GM21423 (cell line): ENCODE measurements around the gene PPP1R2.

Experiments
- ATAC-seq: cut with Tn5 transposase; IDR thresholded peaks from one replicate; pipeline ENCODE4 v1.9.1; 2021; ENCODE audit warnings: mild to moderate bottlenecking, moderate library complexity; ENCODE audit not compliant: unreplicated experiment

The PPP1R2 gene

DNA sequence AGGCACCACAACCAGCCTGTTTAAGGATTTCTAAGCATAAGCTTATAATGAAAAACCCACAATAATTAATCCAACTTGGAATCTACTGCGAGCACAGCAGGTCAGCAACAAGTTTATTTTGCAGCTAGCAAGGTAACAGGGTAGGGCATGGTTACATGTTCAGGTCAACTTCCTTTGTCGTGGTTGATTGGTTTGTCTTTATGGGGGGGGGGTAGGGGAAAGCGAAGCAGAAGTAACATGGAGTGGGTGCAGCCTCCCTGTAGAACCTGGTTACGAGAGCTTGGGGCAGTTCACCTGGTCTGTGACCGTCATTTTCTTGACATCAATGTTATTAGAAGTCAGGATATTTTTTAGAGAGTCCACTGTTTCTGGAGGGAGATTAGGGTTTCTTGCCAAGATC lies 25.5 kb upstream of the PPP1R2 start:
- no peak for ATAC-seq

DNA sequence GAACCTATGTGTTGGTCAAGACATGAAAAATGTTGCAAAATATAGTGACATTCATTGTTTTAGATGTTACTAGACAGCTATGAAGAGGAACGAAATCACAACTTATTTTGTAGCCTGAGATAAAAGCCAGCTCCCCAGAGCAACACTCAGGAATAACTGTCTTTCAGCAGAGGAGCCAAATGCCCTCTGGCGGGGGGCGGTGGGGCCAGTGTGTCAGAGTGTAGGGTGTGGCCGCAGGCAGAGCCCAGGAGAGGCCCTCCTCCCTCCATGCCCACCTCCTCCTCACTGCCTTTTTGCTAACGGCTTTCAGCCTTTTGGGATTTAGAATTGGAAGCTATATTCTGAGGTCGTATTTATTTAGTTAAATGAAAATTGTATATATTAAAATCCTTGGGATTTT lies 23.7 kb upstream of the PPP1R2 start:
- ATAC-seq, result no peak

DNA sequence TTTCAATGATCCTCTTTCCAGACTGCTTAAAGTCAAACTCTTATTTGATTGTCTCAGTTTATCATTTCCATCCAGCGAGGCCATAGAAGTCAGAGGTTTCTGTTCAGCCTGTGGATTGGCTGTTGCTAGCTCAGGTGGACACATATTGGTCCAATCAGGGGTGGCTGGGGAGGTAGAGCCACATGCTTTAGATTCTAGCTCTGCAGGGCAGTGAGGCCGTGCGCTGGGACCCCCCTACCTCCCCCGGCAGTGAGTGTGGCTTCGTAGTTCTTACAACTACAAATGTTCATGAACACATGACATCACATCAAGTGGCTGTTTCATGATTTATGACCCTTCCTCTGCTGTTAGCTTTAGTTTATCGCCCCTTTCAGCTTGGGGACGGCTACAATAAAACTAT lies 22.6 kb upstream of the PPP1R2 start:
- ATAC-seq, result no peak

DNA sequence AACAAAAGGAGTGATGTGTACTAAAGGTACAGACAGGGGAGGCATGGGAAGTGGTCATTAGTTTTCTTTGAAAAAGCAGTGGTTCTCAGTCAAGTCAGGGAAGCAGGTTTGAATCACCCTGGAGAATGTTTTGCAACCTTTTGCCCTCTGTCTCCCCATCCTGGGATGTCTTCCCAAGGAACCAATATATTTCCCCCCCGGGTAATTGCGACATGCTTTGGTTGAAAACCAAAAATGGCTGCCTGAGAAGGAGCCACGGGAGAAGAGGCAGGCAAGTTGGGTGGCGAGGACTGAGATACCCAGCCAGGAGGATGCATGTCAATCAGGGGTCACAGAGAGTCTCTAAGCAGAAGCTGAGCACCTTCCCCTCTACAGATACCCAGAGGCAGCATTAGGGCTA lies 20.2 kb upstream of the PPP1R2 start:
- ATAC-seq, result no peak

DNA sequence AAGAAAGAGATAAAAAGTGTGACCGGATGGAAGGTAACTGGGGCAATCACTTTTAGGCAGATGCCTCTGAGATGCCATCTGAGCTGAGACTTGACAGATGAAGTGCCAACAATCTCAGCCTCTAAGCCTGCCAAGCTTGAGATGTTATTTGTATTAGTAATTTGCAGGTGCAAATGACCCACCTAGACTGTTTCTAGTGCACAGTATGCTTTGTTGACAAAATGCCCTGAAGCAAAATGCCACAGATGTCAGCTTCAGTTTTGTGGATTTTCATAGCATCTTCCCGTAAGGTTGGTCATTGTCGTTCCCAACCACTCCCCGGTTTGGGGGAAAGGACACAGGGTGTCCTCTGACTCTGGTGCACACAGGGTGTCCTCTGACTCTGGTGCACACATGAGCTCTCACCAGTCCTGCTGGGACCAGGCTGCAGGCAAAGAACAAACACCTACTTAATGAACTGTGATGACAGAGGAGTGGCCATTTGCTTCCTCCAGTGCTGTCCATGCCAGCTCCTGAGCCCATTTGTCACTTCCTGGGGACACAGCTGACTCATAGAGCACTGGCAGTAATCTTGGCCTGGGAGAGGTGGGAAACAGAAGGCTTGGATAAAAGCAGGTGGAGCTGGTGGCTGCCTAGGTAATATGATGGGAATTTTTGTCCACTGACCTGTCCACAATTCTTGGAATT lies 16.7 kb upstream of the PPP1R2 start:
- no peak for ATAC-seq

DNA sequence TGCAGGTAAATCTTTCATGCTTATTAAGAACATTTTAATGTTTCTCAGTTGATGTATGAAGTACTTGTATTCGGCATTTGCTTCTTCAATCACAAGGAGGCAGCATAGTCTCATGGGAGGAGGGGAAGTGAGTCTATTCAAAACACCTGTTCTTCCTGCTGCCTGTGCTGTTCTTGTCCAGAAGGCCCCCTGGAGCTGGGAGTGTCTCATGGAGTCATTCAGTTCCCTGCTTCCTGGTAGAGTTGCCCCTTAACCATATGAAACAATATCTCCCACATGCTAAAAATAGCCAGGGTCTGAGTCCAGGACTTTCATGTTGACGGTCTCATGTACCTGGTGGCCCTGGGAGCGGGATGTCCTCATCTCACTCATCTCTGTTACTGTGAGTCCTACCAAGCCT lies 15.5 kb upstream of the PPP1R2 start:
- no peak for ATAC-seq

DNA sequence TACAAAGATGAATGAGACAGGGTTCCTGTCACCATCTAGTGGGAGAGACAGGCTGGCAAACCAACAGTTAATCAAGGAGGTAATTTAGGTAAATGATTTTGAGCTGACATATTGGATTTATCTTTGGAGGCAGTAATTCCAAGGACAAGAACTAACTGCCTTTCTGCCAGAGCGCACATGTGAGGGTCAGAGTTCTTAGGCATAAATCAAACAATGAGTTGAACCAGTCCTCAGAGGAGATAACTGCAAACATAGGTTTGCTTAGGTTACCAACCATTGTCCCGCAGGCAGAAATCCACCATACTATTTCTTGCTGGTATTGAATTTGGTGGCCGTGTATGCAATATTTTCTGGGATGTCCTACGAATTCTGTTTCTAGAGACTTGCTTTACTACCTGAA lies 14.2 kb upstream of the PPP1R2 start:
- no peak for ATAC-seq

DNA sequence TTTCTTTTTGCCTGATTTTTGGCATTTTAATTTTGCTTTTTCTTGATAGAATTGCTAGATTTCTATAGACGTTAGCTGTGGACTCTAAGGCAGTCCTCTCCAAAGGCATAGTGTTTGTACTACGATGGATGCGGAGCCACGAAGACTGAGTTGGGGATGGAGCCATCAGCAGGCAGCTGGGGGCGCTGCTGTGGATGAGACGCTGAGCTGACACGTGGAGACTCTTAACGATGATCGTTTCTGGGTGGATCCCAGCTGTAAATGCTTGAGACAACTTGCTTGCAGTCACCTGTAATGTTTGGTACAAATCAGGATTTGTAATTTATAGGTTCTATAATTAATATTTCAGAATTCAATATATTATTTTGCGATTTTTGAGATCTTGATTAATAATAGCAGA lies 13.3 kb upstream of the PPP1R2 start:
- ATAC-seq, result no peak

DNA sequence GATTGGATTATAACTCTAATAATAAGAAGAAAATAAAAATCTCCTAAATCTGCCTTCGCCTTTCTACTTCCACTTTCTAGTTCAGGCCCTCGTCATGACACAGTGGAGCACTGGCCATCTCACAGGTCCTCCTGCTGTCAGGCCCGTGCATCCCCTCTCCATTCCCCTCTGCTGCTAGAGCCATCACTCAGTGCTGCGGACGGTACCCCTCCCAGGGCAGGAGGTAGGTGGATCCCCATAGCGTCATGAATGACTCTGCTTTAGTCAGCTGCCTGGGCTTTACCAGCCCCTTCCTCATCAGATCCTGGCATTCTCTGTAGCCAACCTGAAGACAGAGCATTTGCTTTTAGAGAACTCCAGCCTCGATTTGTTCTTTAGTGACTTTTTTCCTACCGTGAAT lies 12.0 kb upstream of the PPP1R2 start:
- no peak for ATAC-seq

DNA sequence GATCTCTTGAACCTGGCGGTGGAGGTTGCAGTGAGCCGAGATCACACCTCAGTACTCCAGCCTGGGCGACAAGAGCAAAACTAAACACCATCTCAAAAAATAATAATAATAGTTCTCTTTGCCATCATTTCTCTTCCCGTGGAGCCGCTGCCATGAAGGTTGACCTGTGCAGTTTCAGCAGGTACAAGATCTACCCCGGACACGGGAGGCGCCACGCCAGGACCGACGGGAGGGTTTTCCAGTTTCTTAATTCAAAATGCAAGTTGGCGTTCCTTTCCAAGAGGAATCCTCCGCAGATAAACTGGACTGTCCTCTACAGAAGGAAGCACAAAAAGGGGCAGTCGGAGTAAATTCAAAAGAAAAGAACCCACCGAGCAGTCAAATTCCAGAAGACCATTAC lies 11.3 kb upstream of the PPP1R2 start:
- ATAC-seq, result no peak

DNA sequence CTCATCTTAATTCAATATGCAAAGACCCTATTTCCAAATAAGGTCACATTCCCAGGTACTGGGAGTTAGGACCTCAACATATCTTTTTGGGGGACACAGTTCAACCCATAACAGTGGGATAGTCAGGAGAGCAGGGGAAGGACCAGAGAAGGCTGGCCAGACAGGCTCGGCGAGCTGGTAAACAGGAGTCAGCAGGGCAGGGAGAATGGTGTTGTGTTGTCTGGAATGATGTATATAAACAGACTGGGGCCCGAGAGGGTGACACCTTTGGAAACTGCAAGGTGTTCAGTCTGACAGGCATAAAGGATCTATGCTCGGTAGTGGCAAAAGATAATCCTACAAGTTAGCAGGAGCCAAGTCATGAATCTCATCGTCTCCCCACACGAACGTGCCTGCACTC lies 10.1 kb upstream of the PPP1R2 start:
- no peak for ATAC-seq

DNA sequence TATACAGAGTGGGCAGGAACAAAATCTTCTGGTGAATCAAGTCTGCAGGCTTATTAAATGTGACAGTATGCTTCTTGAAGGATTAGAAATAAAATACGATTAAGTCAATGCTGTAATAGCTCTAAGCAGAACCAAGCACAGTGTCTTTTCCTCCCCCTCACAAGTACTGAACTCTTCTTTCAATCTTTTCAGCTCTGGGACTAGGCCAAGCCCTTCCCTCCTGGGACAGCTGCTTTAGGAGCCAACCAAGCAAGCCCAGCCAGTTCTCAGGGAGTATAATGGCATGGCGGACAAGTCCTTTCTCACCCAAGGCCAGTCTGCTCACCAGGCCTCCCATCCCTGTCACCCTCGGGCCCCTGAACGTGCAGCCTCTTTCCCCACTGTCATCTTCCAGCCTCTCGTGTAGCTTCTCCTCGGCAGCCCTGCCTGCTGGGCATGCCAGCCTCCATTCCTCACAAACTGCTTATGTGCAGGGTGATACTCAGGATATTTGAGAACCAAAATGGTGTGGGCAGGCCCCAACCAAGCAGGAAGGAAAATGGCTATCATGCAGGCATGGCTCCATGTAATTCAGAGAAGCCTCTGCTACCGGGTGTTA lies 8.4 kb upstream of the PPP1R2 start:
- no peak for ATAC-seq

DNA sequence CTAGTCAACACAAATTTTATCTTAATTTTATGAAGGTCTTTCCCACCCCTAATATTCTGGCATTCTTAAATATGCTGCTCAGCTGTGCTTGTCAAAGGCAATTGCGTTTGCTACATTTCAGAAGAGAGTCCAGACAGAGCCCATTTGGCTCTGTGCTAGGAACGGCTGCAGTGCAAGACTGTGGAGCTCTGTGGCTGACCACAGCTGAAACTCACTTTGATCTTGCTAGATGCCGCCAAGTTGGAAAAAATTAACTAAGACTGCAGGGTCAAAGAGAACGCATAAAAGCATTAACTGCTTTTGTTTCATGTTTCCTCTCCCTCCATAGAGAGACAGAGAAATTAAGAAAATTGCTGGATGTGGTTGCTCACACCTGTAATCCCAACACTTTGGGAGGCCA lies 7.6 kb upstream of the PPP1R2 start:
- peak; percentile 55 for ATAC-seq

DNA sequence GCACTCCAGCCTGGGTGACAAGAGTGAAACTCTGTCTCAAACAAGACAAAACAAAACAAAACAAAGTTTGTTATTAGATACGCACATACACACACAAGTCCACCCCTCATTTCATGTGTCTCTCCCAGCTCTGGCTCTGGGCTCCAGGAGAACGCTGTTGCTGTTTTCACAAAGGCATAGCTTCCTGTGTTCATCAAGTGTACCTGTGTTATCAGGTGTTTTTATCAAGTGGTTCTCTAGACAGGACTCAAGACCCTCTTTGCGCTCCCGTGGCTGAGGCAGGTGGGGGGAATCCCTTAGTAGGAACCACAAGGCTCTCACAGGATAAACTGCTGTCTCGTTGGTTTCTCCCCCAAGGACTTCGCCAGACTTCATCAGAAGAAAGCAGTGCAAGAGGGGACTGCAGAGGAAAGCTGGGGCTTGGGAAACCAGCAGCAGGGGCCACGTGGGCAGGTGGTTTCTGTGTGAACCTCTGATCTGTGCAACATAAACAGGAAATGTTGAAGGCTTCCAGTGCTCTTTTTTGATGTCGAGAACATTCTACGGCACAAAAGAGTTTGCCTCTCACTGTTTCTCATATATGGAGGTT lies 6.9 kb upstream of the PPP1R2 start:
- peak; percentile 71 for ATAC-seq

DNA sequence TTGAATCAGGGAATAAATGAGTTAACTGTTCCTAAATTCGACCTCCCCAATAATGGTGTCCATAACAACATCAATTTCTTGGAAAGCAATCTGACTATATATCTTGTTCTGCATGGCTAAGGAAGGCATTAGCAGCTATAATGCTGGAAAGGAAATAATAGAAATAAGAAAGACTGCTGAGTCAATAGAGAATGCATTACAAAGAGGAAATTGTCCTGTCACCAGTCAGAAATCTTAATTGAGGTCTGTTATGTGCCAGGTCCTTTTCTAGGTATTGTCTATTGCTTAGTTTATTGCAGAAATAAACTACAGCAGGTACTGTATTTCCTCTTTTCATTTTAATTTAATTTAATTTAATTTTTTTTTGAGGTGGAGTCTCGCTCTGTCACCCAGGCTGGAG lies 5.9 kb upstream of the PPP1R2 start:
- no peak for ATAC-seq

DNA sequence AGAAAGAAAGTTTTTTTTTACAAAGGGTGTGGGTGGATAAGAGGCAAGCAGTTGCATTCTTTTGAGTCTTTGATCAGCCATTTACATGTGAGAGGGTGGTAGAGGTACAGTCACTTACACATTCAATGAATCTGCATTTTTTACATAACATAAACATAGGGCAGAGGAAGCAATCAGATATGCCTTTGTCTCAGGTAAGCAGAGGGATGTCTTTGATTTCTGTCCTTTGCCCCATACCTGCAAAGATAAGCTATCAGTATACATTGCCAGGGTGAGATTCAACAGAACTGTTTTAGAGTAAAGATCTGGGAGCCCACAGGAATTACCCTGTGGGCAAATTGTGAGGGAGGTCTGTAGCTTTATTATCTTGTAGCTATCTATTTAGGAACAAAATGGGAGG lies 5.4 kb upstream of the PPP1R2 start:
- ATAC-seq, result no peak

DNA sequence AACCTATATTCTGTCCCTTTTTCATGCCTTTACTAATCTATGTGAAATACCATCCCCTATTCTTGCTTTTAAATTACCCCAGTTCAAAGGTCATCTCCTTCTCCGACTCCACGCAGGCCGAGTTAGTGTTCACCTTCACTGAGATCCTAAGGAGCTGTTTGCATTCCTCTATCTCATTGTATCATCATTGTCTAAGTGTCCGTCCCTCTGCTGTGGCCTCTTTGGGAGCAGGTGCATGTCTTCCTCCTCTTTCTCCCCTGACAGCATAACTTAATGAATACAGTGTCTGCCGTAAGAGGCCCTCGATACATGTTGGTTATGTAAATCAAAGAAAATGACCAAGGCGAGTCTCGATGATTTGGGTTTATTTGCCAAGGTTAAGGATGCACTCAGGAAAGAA lies 4.9 kb upstream of the PPP1R2 start:
- no peak for ATAC-seq

DNA sequence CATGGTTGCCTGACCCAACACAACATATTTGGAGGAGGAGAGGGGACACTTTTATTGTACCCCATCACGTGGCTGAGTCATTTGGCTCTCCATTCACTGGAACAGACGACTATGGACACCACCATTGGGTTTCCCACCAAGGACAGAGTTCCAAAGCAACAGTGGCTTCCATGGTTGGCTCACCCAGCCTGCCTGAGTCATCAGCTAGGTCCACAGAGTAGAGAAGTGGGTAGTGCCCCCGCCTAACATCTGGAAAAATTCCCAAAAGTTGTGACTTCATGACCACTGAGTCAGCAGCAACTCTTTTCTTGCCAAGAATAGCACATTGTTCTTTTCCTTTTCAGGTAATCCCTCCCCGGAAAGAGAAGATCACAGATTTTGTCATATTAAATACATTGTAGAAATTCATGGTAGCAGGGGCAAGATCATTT lies 3.0 kb upstream of the PPP1R2 start:
- ATAC-seq, result no peak

DNA sequence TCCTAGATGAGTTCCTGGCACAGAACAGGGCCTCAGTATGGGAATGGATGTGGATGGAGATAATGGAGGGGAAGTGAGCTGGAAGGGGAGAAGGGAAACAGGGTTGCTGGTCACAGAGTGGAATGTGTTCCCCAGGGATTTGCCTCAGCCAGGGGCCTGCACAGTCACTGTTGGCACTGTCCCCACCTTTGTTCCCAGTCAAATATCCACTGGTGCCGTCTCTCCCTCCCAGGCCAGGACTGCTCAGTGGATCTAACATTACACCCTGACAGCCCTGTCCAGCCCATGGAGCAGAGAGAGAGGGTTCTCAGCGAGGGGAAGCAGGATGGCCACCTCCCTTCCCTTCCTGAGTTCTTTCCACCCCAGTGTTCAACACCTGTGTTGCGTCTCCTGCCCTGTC lies 1.5 kb upstream of the PPP1R2 start:
- ATAC-seq, result no peak

DNA sequence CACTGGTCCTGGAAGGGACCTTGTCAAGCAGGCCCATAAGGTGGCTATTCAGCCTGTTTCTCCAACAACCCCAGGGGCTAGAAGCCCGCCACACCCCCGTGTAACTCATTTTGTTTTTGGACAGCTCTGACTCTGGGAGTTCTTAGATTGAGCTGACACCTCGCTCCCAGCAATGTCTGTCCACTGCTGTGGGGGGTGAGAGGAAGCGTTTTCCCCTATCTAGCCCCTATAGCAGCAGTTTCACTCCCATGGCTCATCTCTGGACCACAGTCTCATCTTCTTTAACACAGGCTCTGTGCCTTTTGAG lies 1.1 kb upstream of the PPP1R2 start:
- no peak for ATAC-seq

DNA sequence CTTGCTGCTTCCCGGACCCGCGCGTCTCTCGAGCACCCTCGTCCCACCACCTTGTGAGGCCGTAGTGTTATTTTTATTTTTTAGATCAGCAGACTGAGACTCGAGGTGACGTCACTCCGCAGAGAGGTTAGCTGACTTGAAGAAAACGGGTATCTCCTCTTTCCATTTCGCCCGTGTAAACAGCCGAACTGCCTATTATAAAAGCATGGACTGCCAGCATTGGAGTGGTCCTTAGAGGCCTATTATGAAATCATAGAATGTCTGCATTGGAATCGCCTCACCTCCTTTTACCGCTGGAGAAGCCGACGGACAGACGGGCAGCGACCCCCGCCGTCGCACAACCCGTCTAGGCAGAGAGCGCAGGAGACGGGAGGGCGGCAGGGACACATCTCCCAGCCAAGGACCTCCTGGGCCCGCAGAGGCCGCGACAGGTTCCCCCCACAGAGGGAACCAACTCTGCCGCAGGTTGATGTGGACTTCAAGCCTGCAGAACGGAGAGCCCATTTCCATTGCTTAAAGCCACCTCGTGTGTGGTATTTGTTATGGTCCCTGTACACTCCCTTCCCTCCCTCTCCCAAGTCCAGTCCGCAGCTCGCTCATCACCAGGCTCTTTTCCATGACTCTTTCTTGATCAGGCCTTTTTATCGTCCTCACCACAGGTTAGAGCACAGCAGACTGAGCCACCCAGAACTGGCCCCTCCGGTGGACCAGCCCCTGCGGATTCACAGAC lies 540 bp upstream of the PPP1R2 start:
- peak; percentile 1 for ATAC-seq

DNA sequence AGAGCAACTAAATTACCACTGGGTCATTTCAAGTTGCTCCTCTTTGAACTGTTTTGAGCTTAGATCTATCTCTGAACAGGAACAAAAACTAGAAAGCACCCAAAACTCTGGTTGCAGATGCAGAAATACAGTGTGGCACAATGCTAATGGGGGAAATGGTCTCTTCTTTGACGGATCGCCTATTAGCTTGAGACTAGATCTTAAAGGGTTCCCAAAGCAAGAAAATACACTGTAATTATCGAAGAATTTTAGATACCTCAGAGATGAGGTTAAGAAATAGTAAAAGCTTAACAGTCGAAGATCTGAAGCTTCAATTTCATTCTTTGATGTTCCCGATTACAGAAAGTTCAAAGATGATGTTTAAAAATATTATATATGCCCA lies 818 bp downstream of the PPP1R2 start:
- no peak for ATAC-seq
